SU-DHL-6 (cell line): ENCODE data around the gene GPRC5A.

ENCODE experiments used
- CTCF ChIP-seq: fragments of 200-600 bp; sonication (generic); IDR thresholded peaks from one replicate; pipeline ENCODE4 v1.5.1; 2017; ENCODE audit warnings: antibody characterized with exemption, mild to moderate bottlenecking, low read length, moderate library complexity; ENCODE audit not compliant: insufficient read depth, poor library complexity, severe bottlenecking
- EZH2phosphoT487 ChIP-seq: fragments of 200-600 bp; sonication (generic), shearing (Covaris generic); conservative IDR thresholded peaks from 2 replicates; pipeline ENCODE4 v1.6.1; 2018; ENCODE audit warnings: mild to moderate bottlenecking, antibody characterized with exemption, low read length, moderate library complexity, mixed read lengths

DNA sequence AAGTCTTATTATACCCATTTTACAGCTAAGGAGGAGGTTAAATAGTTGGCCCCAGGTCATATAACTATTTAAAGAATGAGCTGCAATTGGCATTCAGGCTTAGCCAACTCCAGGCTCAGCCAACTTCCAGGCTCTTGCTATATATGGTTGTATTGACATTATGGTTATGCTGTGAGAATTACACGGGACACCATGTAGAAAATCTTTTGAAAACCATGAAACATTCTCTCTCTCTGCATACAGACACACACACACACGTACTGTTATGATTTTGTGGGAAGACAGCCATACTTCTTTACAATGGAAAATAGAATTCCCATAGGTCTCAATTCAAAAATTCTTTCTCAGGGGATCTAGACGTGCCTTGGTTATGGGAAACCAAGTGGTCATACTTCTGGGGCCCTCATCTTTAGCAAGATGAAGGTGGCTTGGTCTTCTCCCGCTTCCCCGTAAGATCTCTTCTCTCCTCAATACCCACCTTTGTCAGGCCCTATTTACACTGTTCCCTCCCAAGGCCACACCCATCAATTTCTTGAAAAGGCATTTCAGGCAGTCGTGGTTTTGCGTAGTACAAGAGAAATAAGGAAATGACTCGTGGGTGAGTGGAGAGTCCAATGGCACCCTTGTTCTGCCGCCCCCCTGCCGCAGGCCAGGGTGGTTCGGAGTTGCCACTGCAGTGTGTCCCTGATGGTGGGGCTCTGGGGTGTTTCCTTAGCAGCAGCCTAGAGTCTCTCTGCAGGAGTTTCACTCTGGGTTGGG lies 10.0 kb upstream of the GPRC5A start:
- no peak for TF ChIP-seq CTCF
- no peak for TF ChIP-seq EZH2phosphoT487
